Lower leg skin (tissue), 3 donors: ENCODE results near the gene PPP1R1B.

ENCODE experiments used
- POLR2A ChIP-seq, 2 donors: fragments of 450-650 bp; IDR thresholded peaks; one replicate each; pipeline ENCODE4 v1.6.1; 2016 to 2017; ENCODE audit warnings: antibody characterized with exemption in 2 of 2, mild to moderate bottlenecking in 1 of 2, moderate library complexity in 1 of 2
- TF ChIP-seq, protein P1 (sequence below), 3 donors: fragments of 450-650 bp; IDR thresholded peaks; one replicate each; pipeline ENCODE4 v1.5.1; 2016; ENCODE audit warnings: antibody characterized with exemption in 3 of 3, mild to moderate bottlenecking in 3 of 3, moderate library complexity in 2 of 3

DNA sequence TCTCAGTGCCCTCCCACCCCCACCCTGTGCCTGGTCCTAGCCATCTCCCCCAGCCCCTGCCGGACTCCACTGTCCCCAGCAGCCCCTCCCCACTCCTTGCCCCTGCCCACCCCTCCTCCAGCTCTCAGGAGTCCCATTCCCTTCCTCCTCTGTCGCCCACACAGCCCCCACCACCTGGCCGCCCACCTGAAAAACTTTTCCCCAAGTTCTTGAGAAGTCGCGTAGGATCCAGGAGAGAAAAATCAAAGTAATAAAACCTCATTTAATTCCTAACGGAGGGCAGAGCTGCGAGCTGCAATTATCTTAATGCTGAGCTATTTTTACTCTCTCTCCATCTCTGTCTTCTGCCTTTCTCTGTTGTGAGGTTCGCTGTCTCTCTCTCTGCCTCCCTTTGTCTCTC, 2.4 kb upstream of the PPP1R1B start:
- TF ChIP-seq, protein P1, sequence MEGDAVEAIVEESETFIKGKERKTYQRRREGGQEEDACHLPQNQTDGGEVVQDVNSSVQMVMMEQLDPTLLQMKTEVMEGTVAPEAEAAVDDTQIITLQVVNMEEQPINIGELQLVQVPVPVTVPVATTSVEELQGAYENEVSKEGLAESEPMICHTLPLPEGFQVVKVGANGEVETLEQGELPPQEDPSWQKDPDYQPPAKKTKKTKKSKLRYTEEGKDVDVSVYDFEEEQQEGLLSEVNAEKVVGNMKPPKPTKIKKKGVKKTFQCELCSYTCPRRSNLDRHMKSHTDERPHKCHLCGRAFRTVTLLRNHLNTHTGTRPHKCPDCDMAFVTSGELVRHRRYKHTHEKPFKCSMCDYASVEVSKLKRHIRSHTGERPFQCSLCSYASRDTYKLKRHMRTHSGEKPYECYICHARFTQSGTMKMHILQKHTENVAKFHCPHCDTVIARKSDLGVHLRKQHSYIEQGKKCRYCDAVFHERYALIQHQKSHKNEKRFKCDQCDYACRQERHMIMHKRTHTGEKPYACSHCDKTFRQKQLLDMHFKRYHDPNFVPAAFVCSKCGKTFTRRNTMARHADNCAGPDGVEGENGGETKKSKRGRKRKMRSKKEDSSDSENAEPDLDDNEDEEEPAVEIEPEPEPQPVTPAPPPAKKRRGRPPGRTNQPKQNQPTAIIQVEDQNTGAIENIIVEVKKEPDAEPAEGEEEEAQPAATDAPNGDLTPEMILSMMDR (IDR thresholded peaks at IDR 0.05): no peak
- TF ChIP-seq POLR2A (IDR thresholded peaks at IDR 0.05): no peak
